Inflammatory macrophage treated with lipopolysaccharide for 4 hours (primary cell): ENCODE data around the gene TBX2.
"Not testable (repeated sequence)": the region's sequence is repeated elsewhere in the genome, so short reads cannot be mapped to it uniquely, and the experiment has no call there.

Source experiments
- DNase-seq: peaks from one replicate; pipeline ENCODE4 v3.0.0-alpha.2; 2020

The TBX2 gene

GRCh38 chr17:61399131-61400065 is at the start of gene TBX2:
TBX2 (plus strand) TSS chr17:61399843; CDS start chr17:61400177, 334 bp downstream.
- DNase-seq, result no peak

DNA sequence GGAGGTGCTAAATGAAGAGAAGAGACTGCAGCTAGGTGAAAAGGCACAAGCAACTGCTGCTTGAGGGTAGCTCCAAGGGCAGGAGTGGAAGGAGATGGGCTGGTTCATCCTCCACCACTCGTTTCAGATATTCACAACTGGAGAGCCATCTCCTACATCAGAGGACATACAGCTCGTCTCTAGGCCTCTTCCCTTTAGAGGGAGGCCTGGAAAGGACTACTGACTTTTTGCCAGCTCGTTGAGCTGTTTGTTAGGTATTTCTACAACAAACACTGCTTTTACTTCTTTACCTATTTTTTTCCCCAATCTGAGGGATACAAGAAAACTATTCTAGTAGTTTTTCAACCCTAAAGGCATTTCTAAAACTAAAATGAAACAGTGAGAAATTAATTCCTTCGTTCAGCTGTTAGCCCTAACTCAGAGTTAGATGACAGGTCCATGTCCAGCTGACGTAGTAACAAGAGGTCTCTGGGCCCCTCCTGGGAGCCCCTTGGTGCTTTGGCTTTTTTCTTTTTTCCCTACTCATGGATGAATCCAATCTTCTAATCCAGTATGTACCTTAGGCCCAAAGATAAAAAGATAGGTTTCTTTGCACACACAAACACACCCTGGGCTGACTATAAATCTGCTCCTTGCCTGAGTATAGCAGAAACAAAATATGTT is 47.8 kb upstream of the TBX2 start:
- DNase-seq, result no peak

- DNase-seq, result no peak
Measured at GRCh38 chr17:61352408-61352770, 47.3 kb upstream of the TBX2 start.

GRCh38 chr17:61352781-61353491 is 46.7 kb upstream of the TBX2 start:
- no peak for DNase-seq

- no peak for DNase-seq
Measured at GRCh38 chr17:61353615-61354014, 46.0 kb upstream of the TBX2 start.

- no peak for DNase-seq
Measured at GRCh38 chr17:61354895-61355874, 44.5 kb upstream of the TBX2 start.

DNA sequence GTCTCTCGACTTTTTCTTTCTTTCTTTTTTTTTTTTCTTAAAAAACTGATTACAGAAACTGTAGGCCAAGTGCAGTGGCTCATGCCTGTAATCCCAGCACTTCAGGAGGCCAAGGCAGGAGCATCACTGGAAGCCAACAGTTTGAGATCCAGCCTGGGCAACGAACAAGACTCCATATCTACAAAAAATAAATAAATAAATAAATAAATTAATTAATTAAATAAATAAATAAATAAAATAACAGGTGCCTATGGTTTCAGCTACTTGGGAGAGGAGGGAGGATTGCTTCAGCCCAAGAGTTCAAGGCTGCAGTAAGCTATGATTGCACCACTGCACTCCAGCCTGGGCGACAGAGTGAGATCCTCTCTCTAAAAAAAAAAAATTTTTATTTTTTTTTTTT is 42.6 kb upstream of the TBX2 start:
- not testable (repeated sequence) for DNase-seq

- DNase-seq, result not testable (repeated sequence)
Measured at GRCh38 chr17:61359513-61359912, 40.1 kb upstream of the TBX2 start.

DNA sequence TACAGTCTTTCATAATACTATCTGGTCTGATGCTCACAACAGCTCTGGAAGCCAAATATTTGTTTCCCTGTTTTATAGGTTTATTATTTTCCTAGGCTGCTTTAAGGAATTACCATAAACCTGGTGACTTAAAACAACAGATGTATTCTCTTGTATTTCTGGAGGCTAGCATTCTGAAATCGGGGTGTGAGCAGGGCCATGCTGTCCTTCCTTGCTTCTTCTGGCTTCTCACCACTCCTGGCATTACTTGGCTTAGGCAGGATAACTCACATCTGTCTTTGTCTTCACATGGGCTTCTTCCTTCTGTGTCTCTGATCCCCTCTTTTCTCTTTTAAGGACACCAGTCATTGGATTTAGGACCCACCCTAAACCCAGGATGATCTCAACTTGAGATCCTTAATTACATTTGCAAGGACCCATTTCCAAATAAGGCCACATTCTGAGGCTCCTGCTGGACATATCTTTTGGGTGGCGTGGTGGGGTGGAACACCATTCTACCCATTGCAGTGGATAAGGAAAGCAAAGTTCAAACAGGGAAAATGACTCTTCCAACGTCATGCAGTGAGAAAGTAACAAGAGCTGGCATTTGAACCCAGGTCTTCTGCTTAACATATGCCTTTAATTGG is 39.2 kb upstream of the TBX2 start:
- DNase-seq, result no peak

DNA sequence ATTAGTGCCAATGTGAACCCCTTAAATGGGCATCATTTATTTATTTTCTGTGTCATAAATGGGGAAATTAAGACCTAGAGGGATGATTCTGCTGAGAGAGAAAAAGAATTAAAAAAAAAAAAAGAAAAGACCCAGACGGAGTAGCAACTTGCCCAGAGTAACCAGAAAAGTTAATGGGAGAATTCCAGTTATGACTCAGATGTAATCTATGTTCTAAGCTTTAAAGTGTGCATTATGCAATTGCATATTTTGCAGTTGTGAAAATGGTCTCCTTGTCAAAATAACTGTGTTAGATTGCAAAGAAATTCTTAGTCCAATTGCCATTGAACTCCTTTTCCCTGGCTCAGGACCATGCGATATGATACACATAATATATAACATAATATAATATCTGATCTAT is 38.6 kb upstream of the TBX2 start:
- DNase-seq, result no peak

- no peak for DNase-seq
Measured at GRCh38 chr17:61362396-61362795, 37.2 kb upstream of the TBX2 start.

- DNase-seq, result no peak
Measured at GRCh38 chr17:61362852-61363600, 36.6 kb upstream of the TBX2 start.

GRCh38 chr17:61363601-61364462 is 35.8 kb upstream of the TBX2 start:
- no peak for DNase-seq

DNA sequence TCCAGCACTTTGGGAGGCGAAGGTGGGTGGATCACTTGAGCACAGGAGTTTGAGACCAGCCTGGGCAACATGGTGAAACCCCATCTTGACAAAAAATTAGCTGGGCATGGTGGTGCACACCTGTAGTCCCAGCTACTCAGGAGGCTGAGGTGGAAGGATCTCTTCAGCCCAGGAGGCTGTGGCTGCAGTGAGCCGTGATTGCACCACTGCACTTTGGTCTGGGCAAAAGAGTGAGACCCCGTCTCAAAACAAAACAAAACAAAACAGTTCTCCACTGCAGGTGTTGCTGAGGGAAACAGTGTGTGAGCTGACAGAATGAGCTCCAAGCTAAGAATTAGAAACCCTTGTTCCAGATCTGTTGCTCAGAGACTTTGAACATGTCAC is 35.2 kb upstream of the TBX2 start:
- no peak for DNase-seq

DNA sequence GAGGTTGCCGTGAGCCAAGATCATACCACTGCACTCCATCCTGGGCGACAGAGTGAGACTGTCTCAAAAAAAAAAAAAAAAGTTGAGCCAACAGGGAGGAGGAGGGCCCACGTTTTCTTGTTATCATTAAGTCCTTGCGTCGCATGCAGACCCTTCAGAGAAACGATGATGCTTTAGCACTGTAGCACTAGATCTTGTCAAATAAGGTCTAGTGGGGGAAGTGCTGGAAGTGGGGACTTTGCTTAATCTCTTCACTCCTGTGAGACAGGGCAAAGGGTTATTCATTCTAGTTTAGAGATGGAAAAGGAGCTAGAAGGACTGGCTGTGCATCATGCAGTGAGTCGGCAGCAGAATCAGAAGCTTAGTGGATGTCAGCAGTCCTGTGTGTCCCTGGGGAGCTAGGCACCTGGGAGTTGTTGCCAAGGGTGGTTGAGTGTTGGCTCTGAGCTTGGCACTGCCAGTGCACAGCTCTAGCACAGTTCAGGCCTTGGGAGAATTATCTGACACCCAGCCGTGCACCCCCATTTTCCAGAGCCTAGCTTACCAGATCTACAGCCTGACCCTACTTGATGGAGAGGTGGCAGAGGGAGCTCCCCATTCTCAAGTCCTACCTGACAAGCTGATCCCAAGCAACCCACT is 33.4 kb upstream of the TBX2 start:
- DNase-seq, result no peak

- DNase-seq, result no peak
Measured at GRCh38 chr17:61366715-61367413, 32.8 kb upstream of the TBX2 start.

DNA sequence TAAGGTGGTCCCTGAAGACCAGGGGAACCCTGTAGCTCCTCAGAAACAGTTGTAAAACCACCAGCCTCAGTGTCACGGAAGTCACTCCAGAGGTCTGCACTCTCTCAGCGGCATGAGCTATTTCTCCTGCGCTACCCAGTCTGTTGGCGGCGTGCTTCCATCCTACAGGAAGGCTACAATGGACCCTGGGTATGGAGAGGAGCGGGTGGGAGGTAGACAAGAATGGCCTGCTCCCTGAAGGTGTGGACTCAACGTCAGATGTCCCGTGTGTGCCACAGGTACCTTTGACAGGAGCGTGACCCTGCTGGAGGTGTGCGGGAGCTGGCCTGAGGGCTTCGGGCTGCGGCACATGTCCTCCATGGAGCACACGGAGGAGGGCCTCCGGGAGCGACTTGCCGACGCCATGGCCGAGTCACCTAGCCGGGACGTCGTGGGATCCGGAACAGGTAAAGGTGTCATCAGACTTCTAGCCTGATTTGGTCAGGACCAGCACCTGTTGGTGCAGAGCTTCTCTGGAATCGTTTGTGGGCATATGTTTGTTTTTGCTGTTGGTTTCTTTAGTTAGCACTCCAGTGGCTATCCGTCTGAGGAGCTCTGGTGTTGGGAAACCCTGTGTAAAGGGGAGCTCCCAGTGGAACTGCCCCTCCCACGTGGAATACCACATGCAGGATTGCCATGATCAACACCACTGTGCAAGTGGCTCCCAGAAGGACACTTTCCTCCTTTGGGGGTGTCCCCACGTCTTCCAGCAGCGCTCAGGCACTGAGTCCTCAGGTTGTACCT is 31.4 kb upstream of the TBX2 start:
- DNase-seq, result no peak

DNA sequence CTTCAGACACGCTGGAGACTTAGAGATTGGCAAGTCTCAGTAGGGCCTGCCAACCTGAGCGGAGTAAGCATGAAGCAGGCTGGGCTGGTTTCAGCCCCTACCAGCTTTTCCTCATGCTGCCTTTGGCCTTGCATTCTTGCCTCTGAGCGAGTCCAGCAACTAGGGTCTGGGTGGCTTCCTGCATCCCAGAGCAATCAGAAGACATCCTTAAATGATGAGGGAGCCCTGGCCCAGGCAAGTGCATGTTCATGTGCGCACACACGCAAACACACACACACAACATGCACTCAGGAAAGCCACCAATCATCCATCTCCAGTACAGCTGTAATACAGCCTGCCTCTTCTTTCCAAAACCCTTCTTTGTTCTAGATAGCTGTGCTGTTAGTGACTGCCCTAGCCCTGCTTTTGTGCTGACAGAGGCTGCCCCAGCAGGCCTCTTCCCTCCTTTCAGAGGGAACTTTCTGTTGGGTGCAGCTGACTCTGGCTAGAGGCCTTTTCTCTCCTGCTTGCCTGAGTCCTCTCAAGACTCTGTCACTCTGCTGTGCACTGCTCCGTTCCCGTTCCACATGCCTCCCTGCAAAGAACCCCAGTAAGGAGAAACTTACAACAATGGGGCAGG is 30.7 kb upstream of the TBX2 start:
- DNase-seq, result no peak
